ENCODE results near the gene NR4A2.
A peak's percentile ranks its signal among the peaks of the same experiment; 100 is the strongest.

DNA sequence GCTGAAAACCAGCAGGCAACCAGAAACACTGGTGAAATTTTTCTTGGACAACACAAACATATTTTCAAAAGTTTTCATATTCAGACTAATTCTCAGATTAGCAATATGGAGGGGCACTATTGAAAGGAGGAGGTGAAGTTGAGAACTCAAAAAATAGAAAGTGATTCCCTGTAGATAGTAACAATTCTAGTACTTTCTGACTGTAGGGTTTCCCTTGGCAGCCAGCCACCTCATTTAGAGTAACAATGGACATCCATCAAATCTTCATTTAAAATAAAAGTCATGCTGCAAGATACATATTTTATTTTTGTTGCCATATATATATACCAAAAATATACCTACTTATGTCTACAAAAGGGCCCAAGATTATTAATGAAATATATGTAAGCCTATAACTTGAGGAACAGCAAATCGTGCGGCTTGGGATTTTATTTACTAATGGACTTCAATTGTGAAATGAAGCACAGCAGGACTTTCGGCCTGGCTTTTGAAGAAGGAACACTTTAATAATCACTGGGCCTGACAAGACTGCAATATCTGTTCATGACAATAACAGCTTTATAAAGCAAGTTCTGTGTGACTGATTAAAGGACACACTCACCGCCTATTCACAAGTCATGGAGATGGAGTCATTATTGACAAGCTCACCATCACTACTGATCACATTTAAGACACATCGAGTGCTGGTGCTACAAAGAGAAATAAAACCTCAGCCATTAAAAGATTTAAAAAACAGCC is 6.8 kb upstream of the NR4A2 start:
- peak; percentile 46; the same call in 1 of the 2 replicates for TF ChIP-seq POLR2AphosphoS5 (IDR thresholded peaks at IDR 0.05; ENCODE audit: low read depth, low read length)
- no peak for TF ChIP-seq EGR1 (IDR thresholded peaks at IDR 0.05; ENCODE audit: low read depth)
- no peak for TF ChIP-seq CEBPB (IDR thresholded peaks at IDR 0.05; ENCODE audit: low read depth)
- TF ChIP-seq, protein P1, sequence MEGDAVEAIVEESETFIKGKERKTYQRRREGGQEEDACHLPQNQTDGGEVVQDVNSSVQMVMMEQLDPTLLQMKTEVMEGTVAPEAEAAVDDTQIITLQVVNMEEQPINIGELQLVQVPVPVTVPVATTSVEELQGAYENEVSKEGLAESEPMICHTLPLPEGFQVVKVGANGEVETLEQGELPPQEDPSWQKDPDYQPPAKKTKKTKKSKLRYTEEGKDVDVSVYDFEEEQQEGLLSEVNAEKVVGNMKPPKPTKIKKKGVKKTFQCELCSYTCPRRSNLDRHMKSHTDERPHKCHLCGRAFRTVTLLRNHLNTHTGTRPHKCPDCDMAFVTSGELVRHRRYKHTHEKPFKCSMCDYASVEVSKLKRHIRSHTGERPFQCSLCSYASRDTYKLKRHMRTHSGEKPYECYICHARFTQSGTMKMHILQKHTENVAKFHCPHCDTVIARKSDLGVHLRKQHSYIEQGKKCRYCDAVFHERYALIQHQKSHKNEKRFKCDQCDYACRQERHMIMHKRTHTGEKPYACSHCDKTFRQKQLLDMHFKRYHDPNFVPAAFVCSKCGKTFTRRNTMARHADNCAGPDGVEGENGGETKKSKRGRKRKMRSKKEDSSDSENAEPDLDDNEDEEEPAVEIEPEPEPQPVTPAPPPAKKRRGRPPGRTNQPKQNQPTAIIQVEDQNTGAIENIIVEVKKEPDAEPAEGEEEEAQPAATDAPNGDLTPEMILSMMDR (IDR thresholded peaks at IDR 0.05 in 2 of 3, conservative IDR thresholded peaks at IDR 0.05 in 1 of 3; ENCODE audit: borderline replicate concordance in 1 of 3, insufficient read depth in 1 of 3, low read depth in 2 of 3, low read length in 2 of 3): no peak
- TF ChIP-seq POLR2A (IDR thresholded peaks at IDR 0.05; ENCODE audit: borderline replicate concordance, extremely low read depth, insufficient read depth, insufficient read length): no peak
- no peak for TF ChIP-seq ZNF274 (IDR thresholded peaks at IDR 0.05; ENCODE audit: low read depth, low read length)
- peak; percentile 47 for TF ChIP-seq YY1 (IDR thresholded peaks at IDR 0.05; ENCODE audit: extremely low read depth, insufficient replicate concordance, low read depth, low read length)
- TF ChIP-seq, protein P2, sequence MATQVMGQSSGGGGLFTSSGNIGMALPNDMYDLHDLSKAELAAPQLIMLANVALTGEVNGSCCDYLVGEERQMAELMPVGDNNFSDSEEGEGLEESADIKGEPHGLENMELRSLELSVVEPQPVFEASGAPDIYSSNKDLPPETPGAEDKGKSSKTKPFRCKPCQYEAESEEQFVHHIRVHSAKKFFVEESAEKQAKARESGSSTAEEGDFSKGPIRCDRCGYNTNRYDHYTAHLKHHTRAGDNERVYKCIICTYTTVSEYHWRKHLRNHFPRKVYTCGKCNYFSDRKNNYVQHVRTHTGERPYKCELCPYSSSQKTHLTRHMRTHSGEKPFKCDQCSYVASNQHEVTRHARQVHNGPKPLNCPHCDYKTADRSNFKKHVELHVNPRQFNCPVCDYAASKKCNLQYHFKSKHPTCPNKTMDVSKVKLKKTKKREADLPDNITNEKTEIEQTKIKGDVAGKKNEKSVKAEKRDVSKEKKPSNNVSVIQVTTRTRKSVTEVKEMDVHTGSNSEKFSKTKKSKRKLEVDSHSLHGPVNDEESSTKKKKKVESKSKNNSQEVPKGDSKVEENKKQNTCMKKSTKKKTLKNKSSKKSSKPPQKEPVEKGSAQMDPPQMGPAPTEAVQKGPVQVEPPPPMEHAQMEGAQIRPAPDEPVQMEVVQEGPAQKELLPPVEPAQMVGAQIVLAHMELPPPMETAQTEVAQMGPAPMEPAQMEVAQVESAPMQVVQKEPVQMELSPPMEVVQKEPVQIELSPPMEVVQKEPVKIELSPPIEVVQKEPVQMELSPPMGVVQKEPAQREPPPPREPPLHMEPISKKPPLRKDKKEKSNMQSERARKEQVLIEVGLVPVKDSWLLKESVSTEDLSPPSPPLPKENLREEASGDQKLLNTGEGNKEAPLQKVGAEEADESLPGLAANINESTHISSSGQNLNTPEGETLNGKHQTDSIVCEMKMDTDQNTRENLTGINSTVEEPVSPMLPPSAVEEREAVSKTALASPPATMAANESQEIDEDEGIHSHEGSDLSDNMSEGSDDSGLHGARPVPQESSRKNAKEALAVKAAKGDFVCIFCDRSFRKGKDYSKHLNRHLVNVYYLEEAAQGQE (IDR thresholded peaks at IDR 0.05; ENCODE audit: low read depth): no peak
